Keratinocyte (primary cell): Measurements from ENCODE around the gene HPSE2. TPM values are rescaled to one million over a fixed set of nuclear protein-coding genes. Genes with fewer than 3 reads are reported as not detected.

Experiments used
- DNase-seq: peaks from one replicate; pipeline ENCODE4 v3.0.0-alpha.2; 2011; ENCODE audit warnings: low read depth, missing footprints, low spot score
- FAIRE-seq: peaks from 2 replicates; lab custom pipeline; 2011; peaks lifted over from hg19 to GRCh38; lab: Jason Lieb, UNC
- H2AFZ ChIP-seq: 2 replicates; pipeline ENCODE4 v1.6.0; 2012; ENCODE audit warnings: low read length, control low read depth, inconsistent platforms; ENCODE audit not compliant: control insufficient read depth
- H3K27ac ChIP-seq: 2 replicates; pipeline ENCODE4 v1.5.1; 2011; ENCODE audit warnings: low read length; ENCODE audit not compliant: control insufficient read depth, insufficient read depth
- H3K27me3 ChIP-seq: 3 replicates; pipeline ENCODE4 v1.6.0; 2011; ENCODE audit warnings: low read length; ENCODE audit not compliant: control insufficient read depth, insufficient read depth; ENCODE audit errors: extremely low read depth
- H3K36me3 ChIP-seq, 2 experiments: 2 replicates in 1 of 2; 3 replicates in 1 of 2; pipeline ENCODE4 v1.5.1; 2011; ENCODE audit warnings: low read length in 2 of 2, mild to moderate bottlenecking in 1 of 2; ENCODE audit not compliant: control insufficient read depth in 2 of 2, insufficient read depth in 2 of 2; ENCODE audit errors: extremely low read depth in 1 of 2
- H3K4me1 ChIP-seq: 3 replicates; pipeline ENCODE4 v1.5.1; 2011; ENCODE audit warnings: low read length; ENCODE audit not compliant: control insufficient read depth, insufficient read depth; ENCODE audit errors: extremely low read depth
- H3K4me2 ChIP-seq: 3 replicates; pipeline ENCODE4 v1.6.0; 2011; ENCODE audit warnings: low read depth, low read length; ENCODE audit not compliant: control insufficient read depth, insufficient read depth; ENCODE audit errors: extremely low read depth
- H3K4me3 ChIP-seq, 3 experiments: fragments of 200-600 bp in 1 of 3; sonication (generic) in 1 of 3; 2 replicates in 2 of 3; 3 replicates in 1 of 3; pipeline ENCODE4 v1.5.1; 2011 to 2016; ENCODE audit warnings: low read length in 3 of 3, mild to moderate bottlenecking in 3 of 3, control low read depth in 2 of 3, inconsistent platforms in 1 of 3, low read depth in 1 of 3, mixed read lengths in 1 of 3, mixed run types in 1 of 3, moderate library complexity in 1 of 3; ENCODE audit not compliant: control insufficient read depth in 2 of 3, insufficient read depth in 2 of 3; ENCODE audit errors: extremely low read depth in 1 of 3
- H3K79me2 ChIP-seq: 2 replicates; pipeline ENCODE4 v1.6.0; 2012; ENCODE audit warnings: low read length; ENCODE audit not compliant: control insufficient read depth, insufficient read depth
- H3K9ac ChIP-seq: 3 replicates; pipeline ENCODE4 v1.6.0; 2011; ENCODE audit warnings: low read length; ENCODE audit not compliant: control insufficient read depth, insufficient read depth; ENCODE audit errors: extremely low read depth
- H3K9me1 ChIP-seq: 3 replicates; pipeline ENCODE4 v1.6.0; 2011; ENCODE audit warnings: low read length; ENCODE audit not compliant: control insufficient read depth, insufficient read depth; ENCODE audit errors: extremely low read depth
- H3K9me3 ChIP-seq: 2 replicates; pipeline ENCODE4 v1.5.1; 2012; ENCODE audit warnings: low read depth, low read length; ENCODE audit not compliant: control insufficient read depth
- H4K20me1 ChIP-seq: 3 replicates; pipeline ENCODE4 v1.6.0; 2011; ENCODE audit warnings: low read length; ENCODE audit not compliant: control insufficient read depth, insufficient read depth; ENCODE audit errors: extremely low read depth
- CTCF ChIP-seq, 3 experiments: IDR thresholded peaks in 1 of 3; conservative IDR thresholded peaks in 1 of 3; optimal IDR thresholded peaks in 1 of 3; 2 replicates in 2 of 3; 3 replicates in 1 of 3; pipeline versions ENCODE3 to v1.5.1; 2011; ENCODE audit warnings: low read length in 3 of 3, mild to moderate bottlenecking in 3 of 3, moderate library complexity in 2 of 3, control low read depth in 1 of 3, inconsistent platforms in 1 of 3; ENCODE audit not compliant: insufficient read depth in 2 of 3; ENCODE audit errors: extremely low read depth in 1 of 3
- EZH2 ChIP-seq: IDR thresholded peaks from one replicate; pipeline ENCODE4 v1.6.1; 2012; ENCODE audit warnings: inconsistent platforms, mild to moderate bottlenecking, low read length, moderate library complexity
- dilution Hi-C: fragments of 300-500 bp; cut with MboI; formaldehyde crosslinking; loops from one replicate; pipeline ENCODE4 v1.7.0; 2020; ENCODE audit warnings: low sequenced_read_pairs; ENCODE audit not compliant: extremely low pct_ligation_motif_present
- polyA plus RNA-seq, 5 experiments: library from polyadenylated mRNA; depleted of rRNA in 3 of 5; stranded (reverse) in 3 of 5; stranded (forward) in 1 of 5; unstranded in 1 of 5; fragments of >200 nt; gene quantifications; 1 replicate in 1 of 5; 2 replicates in 3 of 5; 3 replicates in 1 of 5; pipeline versions ENCODE4 v1.2.1 to v1.2.3, GENCODE V29; 2011 to 2012; ENCODE audit warnings: missing spikeins in 2 of 5, low read depth in 1 of 5, low replicate concordance in 1 of 5

HPSE2 gene
- polyA plus RNA-seq, 1 donor (not counting 4 experiments of a cell fraction or from before 2014, with no cell fraction given): 0.01 TPM

- no peak overlapping the region for H3K9ac ChIP-seq
- no peak overlapping the region for H3K4me2 ChIP-seq
- no peak for TF ChIP-seq EZH2
- TF ChIP-seq CTCF (optimal IDR thresholded peaks at IDR 0.05 in 1 of 3, IDR thresholded peaks at IDR 0.05 in 1 of 3, conservative IDR thresholded peaks at IDR 0.05 in 1 of 3; ENCODE audit: extremely low read depth in 1 of 3, insufficient read depth in 2 of 3, low read length in 3 of 3): no peak
- no peaks in the 10 kb centered on the region for H4K20me1 ChIP-seq
- no peak overlapping the region for H2AFZ ChIP-seq
- no peak overlapping the region for H3K4me3 ChIP-seq
- dilution Hi-C loops: no loop called here
- H3K27ac ChIP-seq: no peak overlapping the region
- H3K79me2 ChIP-seq: no peaks in the 10 kb centered on the region
- H3K36me3 ChIP-seq: no peaks in the 10 kb centered on the region
- H3K4me1 ChIP-seq: no peaks in the 10 kb centered on the region
- DNase-seq: no peak
- FAIRE-seq: no peak
- H3K27me3 ChIP-seq: no peaks in the 10 kb centered on the region
- no peaks in the 10 kb centered on the region for H3K9me1 ChIP-seq
- no peaks in the 10 kb centered on the region for H3K9me3 ChIP-seq
These were observed 603.0 kb downstream of the HPSE2 start for GRCh38 chr10:98632456-98633150.

- DNase-seq: no peak
- FAIRE-seq: no peak
- Histone ChIP-seq H3K36me3 (no peaks in the 10 kb centered on the region), H3K79me2 (no peaks in the 10 kb centered on the region), H4K20me1 (no peaks in the 10 kb centered on the region), H3K27me3 (no peaks in the 10 kb centered on the region), H2AFZ (no peak overlapping the region), H3K4me3 (no peak overlapping the region), H3K9me3 (no peaks in the 10 kb centered on the region), H3K9me1 (no peaks in the 10 kb centered on the region), H3K9ac (no peak overlapping the region), H3K27ac (no peak overlapping the region), H3K4me1 (no peaks in the 10 kb centered on the region), H3K4me2 (no peak overlapping the region)
- dilution Hi-C loops: no loop called here
- no peak for TF ChIP-seq CTCF (optimal IDR thresholded peaks at IDR 0.05 in 1 of 3, IDR thresholded peaks at IDR 0.05 in 1 of 3, conservative IDR thresholded peaks at IDR 0.05 in 1 of 3; ENCODE audit: extremely low read depth in 1 of 3, insufficient read depth in 2 of 3, low read length in 3 of 3)
- no peak for TF ChIP-seq EZH2
These were observed 607.4 kb downstream of the HPSE2 start for GRCh38 chr10:98628206-98628605.
